HG02623 (cell line): ENCODE measurements around the gene CR2.
"Not testable (repeated sequence)": the region's sequence is repeated elsewhere in the genome, so short reads cannot be mapped to it uniquely, and the experiment has no call there.

Experiments used
- ATAC-seq: cut with Tn5 transposase; IDR thresholded peaks from one replicate; pipeline ENCODE4 v1.9.1; 2021; ENCODE audit warnings: moderate library complexity; ENCODE audit not compliant: unreplicated experiment

Gene CR2

DNA sequence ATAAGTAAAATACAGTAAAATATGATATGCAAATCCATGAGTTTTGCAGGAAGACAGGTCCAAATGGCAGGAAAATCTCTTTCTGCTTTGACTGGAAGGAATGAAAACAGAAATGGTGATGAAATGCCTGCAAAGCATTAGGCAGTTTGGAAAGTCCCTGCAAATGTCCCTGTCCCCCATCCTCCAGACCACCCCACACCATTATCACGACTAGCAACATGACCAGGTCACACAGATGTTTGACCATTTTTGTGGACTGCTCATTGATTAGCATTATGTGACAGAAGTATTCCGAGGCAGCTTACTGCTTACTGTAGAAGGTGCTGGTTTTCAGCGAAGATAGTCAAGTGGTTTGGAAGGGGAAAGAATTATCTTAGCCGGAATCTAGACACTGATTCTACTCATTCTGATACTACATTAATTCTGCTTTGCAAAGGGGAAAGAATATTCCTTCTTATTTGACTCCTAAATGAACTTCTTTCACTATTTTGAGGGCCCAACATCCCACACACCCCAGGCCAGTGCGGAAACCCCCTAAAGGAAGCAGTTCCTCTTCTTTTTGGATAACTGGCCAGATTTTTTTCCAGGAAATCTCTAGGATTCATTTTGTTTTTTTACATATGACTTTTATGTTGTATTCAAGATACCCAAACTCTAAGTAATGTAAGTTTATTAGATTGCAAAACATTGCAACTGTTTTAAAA is 9.5 kb upstream of the CR2 start:
- no peak for ATAC-seq

- no peak for ATAC-seq
Observed at GRCh38 chr1:207453710-207454045, 450 bp upstream of the CR2 start.

- ATAC-seq: no peak
Observed at GRCh38 chr1:207455183-207455754, 1.1 kb downstream of the CR2 start.

DNA sequence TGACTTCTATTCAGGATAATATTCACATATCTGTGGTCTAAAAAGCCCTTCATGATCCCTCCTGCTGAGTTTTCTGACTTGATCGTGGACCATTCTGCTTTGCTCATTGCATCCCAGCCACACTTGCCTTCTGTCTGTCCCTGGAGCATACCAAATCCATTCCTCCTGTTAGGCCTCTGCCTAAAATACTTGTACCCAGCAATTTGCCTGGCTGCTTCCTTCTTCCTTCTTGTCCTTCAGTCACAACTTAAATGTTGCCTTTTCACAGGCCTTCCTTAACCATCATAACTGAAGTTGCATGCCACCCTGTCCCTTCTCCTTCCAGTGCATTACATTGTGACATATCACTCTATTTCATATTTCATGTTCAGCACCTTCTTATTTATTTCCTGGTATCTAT is 4.3 kb downstream of the CR2 start:
- ATAC-seq: no peak

DNA sequence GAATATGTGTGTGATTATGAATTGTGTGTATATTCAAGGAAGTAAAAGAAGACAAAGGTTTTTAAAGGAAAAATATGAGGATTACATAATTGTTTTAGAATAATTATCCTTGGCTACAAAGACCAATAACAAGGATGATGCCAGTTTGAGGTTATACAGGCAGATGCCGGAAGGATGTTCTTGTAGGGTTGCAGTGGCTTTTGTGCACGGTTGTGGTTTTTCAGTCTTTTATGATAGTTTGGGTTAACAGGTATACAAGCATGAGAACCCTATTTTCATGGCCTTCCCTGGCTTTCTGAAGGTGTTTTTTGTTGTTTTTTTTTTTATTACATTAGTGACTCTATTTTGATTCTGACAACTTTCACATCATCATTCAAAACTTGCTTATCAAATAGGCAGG is 4.9 kb downstream of the CR2 start:
- no peak for ATAC-seq

- ATAC-seq: no peak
Observed at GRCh38 chr1:207461649-207462048, 7.5 kb downstream of the CR2 start.

GRCh38 chr1:207462535-207462934 is 8.4 kb downstream of the CR2 start:
- no peak for ATAC-seq

DNA sequence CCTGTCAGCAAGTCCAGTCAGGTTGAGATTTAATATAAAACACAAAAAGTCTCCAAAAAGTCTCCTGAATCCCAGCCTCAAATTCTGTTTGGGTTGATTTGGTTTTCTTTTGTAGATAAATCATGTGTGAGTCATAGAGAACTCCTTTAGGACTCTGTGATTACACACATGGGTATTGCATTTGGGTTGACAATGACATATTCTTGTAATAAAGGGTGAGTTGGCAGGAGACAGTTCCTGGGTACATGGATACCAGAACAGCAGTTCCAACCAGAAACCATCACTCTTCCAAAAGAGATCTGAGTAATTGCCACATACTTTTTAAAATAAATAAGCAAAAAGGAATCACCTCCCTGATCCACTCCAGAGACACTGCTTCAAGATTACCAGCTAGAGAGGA is 8.9 kb downstream of the CR2 start:
- ATAC-seq: no peak

DNA sequence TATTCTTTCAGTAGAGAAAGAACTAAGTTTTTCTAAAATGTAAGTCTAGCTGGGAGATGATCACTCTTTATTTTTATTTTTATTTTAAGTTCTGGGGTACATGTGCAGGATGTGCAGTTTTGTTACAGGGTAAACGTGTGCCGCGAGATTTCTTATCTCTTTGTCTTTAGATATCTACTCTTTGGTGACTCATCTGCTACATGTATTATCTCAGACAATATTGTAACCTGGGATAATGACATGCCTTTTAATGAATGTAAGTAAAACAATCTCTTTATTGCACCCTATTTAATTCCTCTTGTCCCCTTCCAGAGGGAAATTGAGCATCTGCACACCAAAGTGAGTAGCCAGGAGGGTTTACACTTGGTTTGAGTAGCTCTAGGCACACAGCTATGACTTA is 9.4 kb downstream of the CR2 start:
- no peak for ATAC-seq

GRCh38 chr1:207470927-207471326 is 16.8 kb downstream of the CR2 start:
- ATAC-seq: no peak

GRCh38 chr1:207474210-207474609 is 20.1 kb downstream of the CR2 start:
- no peak for ATAC-seq

DNA sequence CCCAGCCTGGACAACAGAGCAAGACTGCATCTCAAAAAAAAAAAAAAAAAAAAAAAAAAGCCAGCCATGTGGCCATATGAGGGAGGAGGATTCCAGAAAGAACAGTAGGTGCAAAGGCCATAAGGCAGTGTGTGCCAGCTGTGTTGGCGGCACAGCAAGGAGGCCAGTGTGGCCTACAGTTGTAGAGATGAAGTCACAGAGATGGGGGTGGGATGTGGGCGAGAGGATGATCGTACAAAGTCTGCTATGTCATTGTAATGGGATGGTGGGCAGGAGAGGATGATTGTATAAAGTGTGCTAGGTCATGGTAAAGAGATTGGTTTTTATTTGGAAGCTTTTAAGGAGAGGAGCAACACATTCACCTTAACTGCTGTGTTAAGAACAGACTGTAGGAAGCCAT is 32.1 kb downstream of the CR2 start:
- no peak for ATAC-seq

DNA sequence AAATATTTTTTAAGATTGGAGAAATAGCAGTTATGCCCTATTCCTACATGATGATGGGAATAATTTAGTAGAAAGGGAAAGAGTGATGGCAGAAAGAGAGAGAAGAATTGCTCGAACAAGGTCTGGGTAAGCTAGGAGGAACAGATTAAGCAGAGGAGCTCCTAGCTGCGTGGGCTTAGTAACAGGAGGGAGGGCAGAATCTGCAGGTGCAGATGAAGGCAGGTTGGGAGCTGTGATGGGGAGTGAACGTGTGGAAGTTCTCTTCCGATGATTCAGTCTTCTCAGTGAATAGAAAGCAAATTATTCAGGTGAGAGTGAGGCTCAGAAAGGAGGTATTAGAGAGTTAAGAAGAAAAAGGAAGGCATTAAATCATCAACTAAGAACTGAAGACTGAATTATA is 33.5 kb downstream of the CR2 start:
- ATAC-seq: no peak

DNA sequence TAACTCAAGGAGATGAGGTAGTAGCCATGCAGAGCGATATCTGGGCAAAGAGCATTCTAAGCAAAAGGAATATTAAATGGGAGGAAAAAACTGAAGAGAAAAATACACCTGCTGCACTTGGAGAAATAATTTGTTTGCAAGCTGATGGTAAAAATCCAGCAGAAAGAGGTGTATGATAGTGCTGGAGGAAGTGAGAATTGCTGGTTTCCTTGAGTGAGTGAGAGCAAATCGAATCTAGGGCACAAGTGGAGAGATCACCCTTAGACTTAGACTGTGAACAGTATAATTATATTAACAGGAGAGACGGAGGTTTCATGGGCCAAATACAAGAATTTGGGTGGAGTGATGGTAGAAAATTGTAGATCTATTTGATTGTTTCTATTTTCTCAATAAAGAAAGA is 39.1 kb downstream of the CR2 start:
- no peak for ATAC-seq

DNA sequence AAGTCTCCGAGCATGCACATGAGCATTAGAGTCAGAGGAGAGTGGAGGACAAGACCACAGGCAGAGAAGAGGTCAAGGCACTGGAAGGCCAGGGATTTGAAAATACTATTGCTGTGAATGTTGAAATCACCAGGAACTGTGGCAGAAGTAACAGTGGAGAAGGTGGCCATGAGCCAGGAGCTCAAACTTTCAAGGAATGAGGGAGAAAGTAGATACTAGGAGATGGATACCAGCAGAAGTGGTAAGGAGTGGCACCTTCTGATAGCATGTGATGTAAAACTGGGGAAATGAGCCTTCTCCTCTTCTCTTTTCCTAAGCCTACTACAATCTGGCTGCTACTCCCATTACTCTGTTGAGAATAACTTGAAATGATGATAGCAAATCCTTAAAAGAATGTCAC is 40.0 kb downstream of the CR2 start:
- ATAC-seq: no peak

- not testable (repeated sequence) for ATAC-seq
Observed at GRCh38 chr1:207495281-207495680, 41.2 kb downstream of the CR2 start.

DNA sequence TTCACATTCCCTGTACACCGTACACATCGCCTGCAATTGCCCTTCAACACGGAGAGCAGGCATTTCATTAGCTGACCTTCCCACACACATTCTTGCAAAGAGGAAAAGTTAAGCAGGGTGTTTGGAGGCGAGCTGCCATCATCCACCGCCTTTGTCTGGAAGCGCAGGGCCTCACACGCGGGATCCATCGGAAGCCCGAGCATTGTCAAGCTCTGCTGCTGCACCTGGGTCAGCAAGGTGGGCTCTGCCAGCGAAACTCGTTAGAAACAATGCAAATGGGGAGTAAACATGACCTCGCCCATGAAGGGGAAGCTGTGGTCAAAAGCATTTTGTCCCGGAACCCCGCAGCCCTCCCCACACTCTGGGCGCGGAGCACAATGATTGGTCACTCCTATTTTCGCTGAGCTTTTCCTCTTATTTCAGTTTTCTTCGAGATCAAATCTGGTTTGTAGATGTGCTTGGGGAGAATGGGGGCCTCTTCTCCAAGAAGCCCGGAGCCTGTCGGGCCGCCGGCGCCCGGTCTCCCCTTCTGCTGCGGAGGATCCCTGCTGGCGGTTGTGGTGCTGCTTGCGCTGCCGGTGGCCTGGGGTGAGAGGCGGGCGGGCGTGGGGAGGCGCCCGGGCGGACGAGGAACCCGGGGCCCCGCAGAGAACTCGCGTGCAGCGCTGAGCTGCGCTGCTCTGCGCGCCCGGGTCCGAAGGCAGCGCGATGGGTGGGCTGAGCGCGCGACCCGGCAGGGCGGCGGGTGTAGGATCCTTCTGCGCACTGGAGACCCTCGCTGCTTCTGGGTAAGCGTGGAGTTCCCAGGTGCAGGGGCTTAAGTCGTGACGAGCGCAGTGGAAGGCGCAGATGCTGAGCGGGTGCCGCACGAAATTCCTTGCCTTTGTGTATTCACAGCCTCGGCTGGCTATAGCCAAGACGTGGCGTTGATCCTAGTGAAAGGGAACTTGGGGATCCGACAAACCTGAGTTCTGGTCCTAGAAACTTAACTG is 42.0 kb downstream of the CR2 start, which contains the start of gene CR1:
TSS of gene CR1 (plus strand) at position 357 of the 992 bp plus-strand sequence. CDS start at position 468, 111 bp downstream.
- ATAC-seq: no peak

DNA sequence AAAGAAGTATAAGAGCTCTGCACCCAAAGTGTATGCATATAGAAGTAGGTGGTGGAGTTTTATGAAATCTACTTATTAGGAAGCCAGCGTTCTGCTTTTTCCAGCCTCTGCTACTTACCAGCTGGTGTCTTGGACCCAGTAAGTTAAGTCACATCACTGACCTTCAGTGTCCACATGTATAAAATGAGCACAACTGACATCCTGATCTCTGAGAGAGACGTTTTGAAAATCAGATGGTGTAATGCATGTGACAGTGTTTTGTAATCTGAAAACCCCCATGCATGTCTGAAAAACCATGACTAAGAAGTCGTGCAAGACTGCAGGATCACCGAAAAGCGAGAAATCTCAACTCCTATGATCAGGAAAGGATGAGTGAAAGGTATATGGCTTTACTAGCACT is 43.8 kb downstream of the CR2 start:
- no peak for ATAC-seq

- ATAC-seq: no peak
Observed at GRCh38 chr1:207499573-207499972, 45.4 kb downstream of the CR2 start.

DNA sequence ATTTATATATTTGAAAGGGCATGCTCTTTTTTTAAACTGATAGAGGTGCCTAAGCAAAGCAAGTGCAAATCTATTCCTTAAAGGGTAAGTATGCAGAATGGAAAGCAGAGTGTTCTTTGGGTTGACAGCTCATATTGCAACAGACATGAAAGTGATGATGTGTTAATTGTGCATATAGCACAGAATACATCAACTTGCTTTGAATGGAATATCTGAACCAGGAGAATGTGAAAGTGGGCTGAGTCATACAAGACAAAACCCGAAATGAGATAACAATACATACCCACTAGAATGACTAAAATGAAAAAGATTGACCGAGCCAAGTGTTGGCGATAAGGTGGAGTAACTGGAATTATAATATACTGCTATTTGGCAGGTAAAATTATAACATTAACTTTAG is 46.2 kb downstream of the CR2 start:
- ATAC-seq: no peak

DNA sequence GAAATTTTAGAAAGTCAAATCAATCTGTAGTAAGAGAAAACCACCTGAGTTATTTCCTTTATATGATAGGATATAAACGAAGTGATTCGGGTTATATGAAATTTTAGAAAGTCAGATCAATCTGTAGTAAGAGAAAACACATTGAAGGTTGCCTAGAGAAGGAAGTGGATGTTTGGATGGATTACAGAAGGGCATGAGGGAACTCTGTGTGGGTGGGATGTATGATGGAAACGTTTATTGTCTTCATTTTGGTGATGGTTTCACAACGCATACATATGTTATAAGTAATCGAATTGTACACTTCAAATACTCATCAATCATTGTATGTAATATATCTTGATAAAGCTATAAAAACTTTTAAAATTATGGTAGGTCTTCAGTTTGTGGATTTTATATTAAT is 46.9 kb downstream of the CR2 start:
- ATAC-seq: no peak

DNA sequence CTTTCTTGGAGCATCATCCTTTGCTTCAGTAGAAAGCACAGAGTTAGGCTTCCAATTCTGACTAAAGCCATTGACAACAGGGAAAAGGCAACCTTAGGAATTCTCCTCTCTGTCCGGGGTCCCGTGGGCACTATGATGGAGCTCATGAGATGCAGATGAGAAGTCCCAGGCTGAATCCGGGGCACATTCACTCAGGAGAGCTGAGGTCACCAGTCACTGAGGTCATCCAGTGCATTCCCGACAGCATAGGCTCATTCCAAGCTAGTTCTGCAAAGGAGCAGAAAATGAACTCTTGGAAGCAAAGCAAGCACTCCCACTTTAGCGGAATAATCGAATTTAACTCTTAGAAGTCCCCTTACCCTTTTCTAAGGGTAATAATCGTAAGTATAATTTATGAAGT is 48.6 kb downstream of the CR2 start:
- ATAC-seq: no peak
